Measurements from ENCODE around the gene ARHGAP45. TPM values are rescaled to one million over a fixed set of nuclear protein-coding genes. Genes with fewer than 3 reads are reported as not detected.

Gene ARHGAP45
- total and polyA plus RNA-seq, 4 donors, result 7.4 to 38.6 (median 18.5) TPM

- ATAC-seq (ENCODE audit: low FRiP score) (no peak), DNase-seq (no peak)
- no peak overlapping the region for H3K4me3 ChIP-seq (ENCODE audit: low read length in 2 of 2)
- intact Hi-C loops (cut with DNase I), result no loop called here
- no peaks in the 10 kb centered on the region for H3K9me3 ChIP-seq (ENCODE audit: control insufficient read depth, low read length)
- H3K27me3 ChIP-seq (ENCODE audit: control insufficient read depth in 1 of 2, insufficient read depth in 2 of 2, low read length in 1 of 2), result no peaks in the 10 kb centered on the region
- 93 to 95% methylated on average over 30 of the region's 30 CpGs for WGBS, 2 donors
- no peaks in the 10 kb centered on the region for H3K36me3 ChIP-seq (ENCODE audit: control insufficient read depth in 1 of 2, insufficient read depth in 2 of 2, low read length in 1 of 2)
- H3K4me1 ChIP-seq (ENCODE audit: control insufficient read depth in 1 of 2, insufficient read depth in 2 of 2, low read length in 2 of 2), result no peaks in the 10 kb centered on the region
- H3K27ac ChIP-seq (ENCODE audit: low read depth in 1 of 2, low read length in 2 of 2), result no peak overlapping the region
These were observed 6.3 kb downstream of the ARHGAP45 start for GRCh38 chr19:1073063-1073955.

- ATAC-seq (ENCODE audit: low FRiP score) (no peak), DNase-seq (peak; percentile 49 to 65)
- Histone ChIP-seq H3K9me3 (ENCODE audit: control insufficient read depth, low read length) (no peaks in the 10 kb centered on the region), H3K36me3 (ENCODE audit: control insufficient read depth in 1 of 2, insufficient read depth in 2 of 2, low read length in 1 of 2) (no peaks in the 10 kb centered on the region), H3K27ac (ENCODE audit: low read depth in 1 of 2, low read length in 2 of 2) (no peak overlapping the region), H3K27me3 (ENCODE audit: control insufficient read depth in 1 of 2, insufficient read depth in 2 of 2, low read length in 1 of 2) (no peaks in the 10 kb centered on the region), H3K4me1 (ENCODE audit: control insufficient read depth in 1 of 2, insufficient read depth in 2 of 2, low read length in 2 of 2) (no peaks in the 10 kb centered on the region), H3K4me3 (ENCODE audit: low read length in 2 of 2) (no peak overlapping the region)
- 81 to 87% methylated on average over 27 to 28 of the region's 28 CpGs for WGBS, 2 donors
- intact Hi-C loops (cut with DNase I), result no loop called here
These were observed 7.1 kb downstream of the ARHGAP45 start for GRCh38 chr19:1073956-1074517.

- H3K4me3 ChIP-seq (ENCODE audit: low read length in 2 of 2), result no peak overlapping the region
- DNase-seq, result peak; percentile 93
These were observed 7.7 kb downstream of the ARHGAP45 start for GRCh38 chr19:1074544-1075283.

GRCh38 chr19:1076046-1076386 is 9.0 kb downstream of the ARHGAP45 start:
- no peak overlapping the region for H3K4me3 ChIP-seq (ENCODE audit: low read length in 2 of 2)
- intact Hi-C loops (cut with DNase I), result no loop called here
- DNase-seq (no peak), ATAC-seq (ENCODE audit: low FRiP score) (no peak)
- H3K36me3 ChIP-seq (ENCODE audit: control insufficient read depth in 1 of 2, insufficient read depth in 2 of 2, low read length in 1 of 2), result no peaks in the 10 kb centered on the region
- no peaks in the 10 kb centered on the region for H3K9me3 ChIP-seq (ENCODE audit: control insufficient read depth, low read length)
- no peaks in the 10 kb centered on the region for H3K4me1 ChIP-seq (ENCODE audit: control insufficient read depth in 1 of 2, insufficient read depth in 2 of 2, low read length in 2 of 2)
- 80 to 85% methylated on average over 4 of the region's 4 CpGs for WGBS, 2 donors
- no peak overlapping the region for H3K27ac ChIP-seq (ENCODE audit: low read depth in 1 of 2, low read length in 2 of 2)
- no peaks in the 10 kb centered on the region for H3K27me3 ChIP-seq (ENCODE audit: control insufficient read depth in 1 of 2, insufficient read depth in 2 of 2, low read length in 1 of 2)

More at GRCh38 chr19:1074544-1075283, 7.7 kb downstream of the ARHGAP45 start:
- Histone ChIP-seq H3K27ac (ENCODE audit: low read depth in 1 of 2, low read length in 2 of 2) (no peak overlapping the region), H3K9me3 (ENCODE audit: control insufficient read depth, low read length) (no peaks in the 10 kb centered on the region), H3K36me3 (ENCODE audit: control insufficient read depth in 1 of 2, insufficient read depth in 2 of 2, low read length in 1 of 2) (no peaks in the 10 kb centered on the region), H3K4me1 (ENCODE audit: control insufficient read depth in 1 of 2, insufficient read depth in 2 of 2, low read length in 2 of 2) (no peaks in the 10 kb centered on the region), H3K27me3 (ENCODE audit: control insufficient read depth in 1 of 2, insufficient read depth in 2 of 2, low read length in 1 of 2) (no peaks in the 10 kb centered on the region)
- intact Hi-C loops (cut with DNase I), result no loop called here
- 73 to 79% methylated on average over 40 to 54 of the region's 54 CpGs for WGBS, 2 donors
- no peak for ATAC-seq (ENCODE audit: low FRiP score)

DNA sequence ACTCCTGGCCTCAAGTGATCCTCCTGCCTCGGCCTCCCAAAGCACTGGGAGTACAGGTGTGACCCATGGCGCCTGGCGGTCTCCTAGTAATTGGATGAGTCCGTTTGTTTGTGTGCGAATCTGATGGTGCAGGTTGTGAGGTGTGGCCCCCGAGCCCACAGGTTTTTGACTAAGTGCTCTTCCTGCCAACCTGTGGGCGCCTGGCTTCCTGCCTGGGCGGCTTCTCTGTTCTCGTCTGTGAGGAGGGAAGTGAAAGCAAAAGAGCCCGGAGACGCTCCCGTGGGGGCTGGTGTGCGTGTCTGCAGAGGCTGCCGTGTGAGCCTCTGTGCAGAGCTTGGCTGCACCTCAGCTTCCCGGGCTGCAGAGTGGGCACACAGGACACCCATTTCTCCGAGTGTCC is 10.0 kb downstream of the ARHGAP45 start:
- Histone ChIP-seq H3K4me3 (ENCODE audit: low read length in 2 of 2) (no peak overlapping the region), H3K9me3 (ENCODE audit: control insufficient read depth, low read length) (no peaks in the 10 kb centered on the region), H3K27me3 (ENCODE audit: control insufficient read depth in 1 of 2, insufficient read depth in 2 of 2, low read length in 1 of 2) (no peaks in the 10 kb centered on the region), H3K27ac (ENCODE audit: low read depth in 1 of 2, low read length in 2 of 2) (no peak overlapping the region), H3K4me1 (ENCODE audit: control insufficient read depth in 1 of 2, insufficient read depth in 2 of 2, low read length in 2 of 2) (no peaks in the 10 kb centered on the region), H3K36me3 (ENCODE audit: control insufficient read depth in 1 of 2, insufficient read depth in 2 of 2, low read length in 1 of 2) (no peaks in the 10 kb centered on the region)
- no peak for ATAC-seq (ENCODE audit: low FRiP score)
- 53 to 55% methylated on average over 16 of the region's 16 CpGs for WGBS, 2 donors
- DNase-seq, result peak; percentile 80 to 87
- intact Hi-C loops (cut with DNase I), result no loop called here

- H3K36me3 ChIP-seq (ENCODE audit: control insufficient read depth in 1 of 2, insufficient read depth in 2 of 2, low read length in 1 of 2), result no peaks in the 10 kb centered on the region
- 89 to 91% methylated on average over 45 of the region's 45 CpGs for WGBS, 2 donors
- H3K4me1 ChIP-seq (ENCODE audit: control insufficient read depth in 1 of 2, insufficient read depth in 2 of 2, low read length in 2 of 2), result no peaks in the 10 kb centered on the region
- DNase-seq (peak in 1 of 2 donors; percentile 74), ATAC-seq (ENCODE audit: low FRiP score) (no peak)
- intact Hi-C loops (cut with DNase I), result no loop called here
- H3K27ac ChIP-seq (ENCODE audit: low read depth in 1 of 2, low read length in 2 of 2), result no peak overlapping the region
- no peak overlapping the region for H3K4me3 ChIP-seq (ENCODE audit: low read length in 2 of 2)
- H3K9me3 ChIP-seq (ENCODE audit: control insufficient read depth, low read length), result no peaks in the 10 kb centered on the region
- H3K27me3 ChIP-seq (ENCODE audit: control insufficient read depth in 1 of 2, insufficient read depth in 2 of 2, low read length in 1 of 2), result no peaks in the 10 kb centered on the region
These were observed 12.7 kb downstream of the ARHGAP45 start for GRCh38 chr19:1079566-1080111.

GRCh38 chr19:1080360-1081161 is 13.6 kb downstream of the ARHGAP45 start:
- no peaks in the 10 kb centered on the region for H3K36me3 ChIP-seq (ENCODE audit: control insufficient read depth in 1 of 2, insufficient read depth in 2 of 2, low read length in 1 of 2)
- WGBS, 2 donors, result 95% methylated on average over 50 of the region's 50 CpGs
- no peaks in the 10 kb centered on the region for H3K27me3 ChIP-seq (ENCODE audit: control insufficient read depth in 1 of 2, insufficient read depth in 2 of 2, low read length in 1 of 2)
- H3K9me3 ChIP-seq (ENCODE audit: control insufficient read depth, low read length), result no peaks in the 10 kb centered on the region
- H3K27ac ChIP-seq (ENCODE audit: low read depth in 1 of 2, low read length in 2 of 2), result no peak overlapping the region
- peak in 1 of 2 donors; percentile 73 for DNase-seq
- intact Hi-C loops (cut with DNase I), result no loop called here
- no peak for ATAC-seq (ENCODE audit: low FRiP score)
- no peaks in the 10 kb centered on the region for H3K4me1 ChIP-seq (ENCODE audit: control insufficient read depth in 1 of 2, insufficient read depth in 2 of 2, low read length in 2 of 2)
- H3K4me3 ChIP-seq (ENCODE audit: low read length in 2 of 2), result no peak overlapping the region

Data from aorta (tissue), 5 donors.